ELF-1 (cell line): Measurements from ENCODE around the gene PRKG1.
A peak's percentile ranks its signal among the peaks of the same experiment; 100 is the strongest.

ENCODE experiments used
- DNase-seq: peaks from one replicate; pipeline ENCODE4 v3.0.0-alpha.2; 2016; ENCODE audit warnings: low read depth, low spot score

Gene PRKG1

DNA sequence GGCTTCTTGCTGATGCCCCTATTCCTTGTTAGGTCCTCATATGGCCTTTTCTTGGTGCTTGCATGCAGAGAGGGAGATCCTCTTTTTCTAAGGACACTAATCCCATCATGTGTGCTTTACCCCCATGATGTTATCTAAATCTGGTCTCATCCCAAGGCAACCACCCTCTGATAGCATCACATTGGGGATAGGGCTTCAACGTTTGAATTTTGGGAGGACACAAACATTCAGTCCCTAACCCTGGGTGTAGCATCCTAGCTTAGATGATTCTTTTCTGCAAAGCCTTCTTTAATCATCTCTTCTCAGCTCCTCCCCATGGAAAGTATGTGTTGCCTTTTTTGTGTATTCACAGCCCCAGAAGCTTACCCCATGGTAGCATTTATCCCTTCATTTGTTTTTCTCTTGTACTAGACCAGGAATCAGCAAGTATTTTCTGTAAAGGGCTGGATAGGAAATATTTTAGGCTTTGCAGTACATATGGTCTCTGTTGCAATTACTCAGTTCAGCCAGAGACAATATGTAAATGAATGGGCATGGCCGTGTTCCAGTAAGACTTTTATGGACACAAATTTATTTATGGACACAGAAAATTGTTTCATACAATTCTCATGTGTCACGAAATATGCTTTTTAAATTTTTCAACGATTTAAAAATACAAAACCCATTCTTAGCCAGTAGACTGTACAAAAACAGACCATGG is 726.6 kb downstream of the PRKG1 start:
- no peak for DNase-seq

DNA sequence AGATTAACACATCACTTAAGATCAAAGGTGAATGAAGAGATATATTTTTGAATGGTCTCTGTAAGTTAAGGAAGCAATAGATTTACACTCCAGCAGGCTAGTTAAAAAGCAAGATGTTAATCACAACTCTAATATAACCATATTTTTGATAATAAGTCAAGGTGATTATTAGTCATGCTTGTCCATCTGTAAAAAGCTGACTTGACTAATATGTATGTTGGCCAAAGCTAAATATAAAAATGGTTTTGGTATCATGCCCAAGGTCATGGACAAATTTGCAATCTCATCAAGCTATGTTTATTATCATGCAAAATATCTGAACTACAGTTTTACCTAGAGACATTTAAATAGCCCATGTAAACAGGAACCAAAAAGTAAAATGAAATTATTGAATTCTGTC is 727.7 kb downstream of the PRKG1 start:
- DNase-seq = no peak

DNA sequence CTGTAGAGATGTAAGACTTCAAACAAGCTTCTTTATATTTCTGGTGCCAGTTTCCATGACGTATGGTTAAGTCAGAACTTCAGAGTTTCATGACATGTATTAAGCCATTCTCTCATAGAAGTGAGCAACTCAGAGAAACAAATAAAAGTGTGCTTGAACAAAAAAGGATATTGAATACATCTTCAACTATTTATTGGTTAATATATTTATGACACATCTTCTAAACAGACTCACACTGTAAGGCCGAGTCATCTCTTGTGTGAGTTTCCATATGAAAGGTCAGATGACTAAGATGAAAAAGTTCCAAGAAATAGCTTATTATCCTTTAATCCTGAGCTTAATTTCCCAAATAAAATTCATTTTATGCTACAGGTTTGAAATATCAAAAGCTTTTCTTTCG is 730.6 kb downstream of the PRKG1 start:
- no peak for DNase-seq

DNA sequence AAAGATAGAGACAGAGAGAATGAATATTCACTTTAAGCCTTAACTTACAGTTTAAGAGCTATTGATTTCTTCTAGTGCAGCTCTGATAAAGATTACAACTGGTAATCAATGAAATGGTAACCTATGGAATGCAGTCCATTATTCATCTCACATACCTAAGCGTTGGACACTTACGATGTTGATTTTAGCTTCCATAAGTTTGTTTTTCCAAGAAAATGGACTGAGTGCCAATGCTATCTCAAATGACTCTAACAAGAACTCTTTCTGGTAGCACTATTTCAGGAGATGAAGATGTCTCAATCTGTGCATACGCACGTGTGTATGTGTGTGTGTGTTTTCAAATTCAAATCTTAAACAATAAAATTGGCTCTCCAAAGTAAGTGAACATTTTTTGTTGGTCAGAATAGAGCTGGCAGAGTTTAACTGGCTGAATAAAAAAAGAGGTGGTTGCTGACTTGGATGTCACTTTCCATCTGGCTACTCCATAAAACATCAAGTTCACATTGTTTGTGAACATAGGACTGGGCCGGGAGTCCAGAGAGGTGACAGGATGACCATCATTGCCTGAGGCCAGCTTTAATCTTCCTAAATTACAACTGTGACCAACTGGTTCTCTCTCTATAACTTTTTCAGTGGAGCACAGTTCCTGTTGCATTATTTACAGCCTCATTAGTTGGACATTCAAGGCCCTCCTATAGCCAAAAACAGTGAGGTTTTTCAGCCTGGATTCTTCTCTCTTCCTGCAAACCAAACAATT is 732.0 kb downstream of the PRKG1 start:
- DNase-seq = no peak

DNA sequence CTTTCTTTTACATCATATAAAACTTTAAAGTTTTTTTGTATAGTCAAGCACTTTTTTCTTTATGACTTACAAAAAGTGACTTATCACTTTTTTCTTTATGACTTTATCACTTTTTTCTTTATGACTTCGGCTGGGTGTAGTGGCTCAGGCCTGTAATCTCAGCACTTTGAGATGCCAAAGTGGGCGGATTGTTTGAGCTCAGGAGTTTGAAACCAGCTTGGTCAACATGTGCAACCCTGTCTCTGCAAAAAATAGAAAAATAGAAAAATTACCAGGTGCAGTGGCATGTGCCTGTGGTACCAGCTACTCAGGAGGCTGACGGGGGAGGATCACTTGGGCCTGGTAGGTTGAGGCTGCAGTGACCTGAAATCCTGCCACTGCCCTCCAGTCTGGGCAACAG is 733.9 kb downstream of the PRKG1 start:
- DNase-seq = no peak

DNA sequence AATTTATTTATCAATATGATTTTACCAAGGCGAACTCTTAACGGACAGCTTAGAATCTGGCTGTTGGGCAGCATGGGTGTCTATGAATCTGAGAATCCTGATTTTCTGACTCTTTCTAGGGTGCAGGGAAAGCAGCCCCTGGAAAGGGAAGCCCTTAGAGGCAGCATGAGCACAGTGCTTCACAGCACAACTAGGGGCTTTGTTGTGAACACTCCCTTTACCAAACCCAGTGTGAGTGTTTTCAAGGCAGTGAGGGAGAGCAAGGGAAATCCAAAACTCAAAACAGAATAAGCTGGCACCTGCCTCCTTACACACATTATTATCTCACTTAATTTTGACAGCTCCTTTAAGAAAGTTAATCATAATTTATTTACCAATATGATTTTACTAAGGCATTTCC is 741.4 kb downstream of the PRKG1 start:
- no peak for DNase-seq

DNA sequence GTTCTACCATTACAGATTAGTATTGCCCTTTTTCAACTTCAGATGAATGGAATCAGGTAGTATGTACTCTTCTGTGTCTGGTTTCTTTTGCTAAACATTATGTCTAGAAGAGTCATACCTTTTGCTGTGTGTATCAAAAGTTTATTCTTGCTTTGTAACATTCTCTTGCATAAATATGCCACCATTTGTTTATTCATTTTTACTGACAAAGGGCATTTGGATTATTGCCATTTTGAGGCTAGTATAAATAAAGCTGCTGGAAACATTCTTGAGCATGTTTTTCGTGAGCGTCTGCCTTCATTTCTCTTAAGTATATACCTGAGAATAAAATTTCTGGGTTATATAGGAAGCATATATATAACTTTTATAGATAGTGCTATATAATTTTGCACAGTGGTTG is 746.8 kb downstream of the PRKG1 start:
- DNase-seq = no peak

DNA sequence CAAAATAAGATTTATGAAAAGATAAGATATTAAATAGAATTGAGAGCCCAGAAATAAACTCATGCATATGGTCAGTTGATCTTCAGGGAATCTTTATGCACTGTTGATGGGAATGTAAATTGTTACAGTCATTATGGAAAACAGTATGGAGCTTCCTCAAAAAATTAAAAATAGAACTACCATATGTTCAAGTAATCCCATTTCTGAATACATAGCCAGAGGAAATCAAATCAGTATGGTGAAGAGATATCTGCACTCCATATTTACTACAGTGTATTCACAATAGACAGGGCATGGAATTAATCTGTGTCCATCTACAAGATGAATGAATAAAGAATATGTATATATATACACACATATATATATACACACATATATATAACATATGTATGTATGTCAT is 747.5 kb downstream of the PRKG1 start:
- no peak for DNase-seq

DNA sequence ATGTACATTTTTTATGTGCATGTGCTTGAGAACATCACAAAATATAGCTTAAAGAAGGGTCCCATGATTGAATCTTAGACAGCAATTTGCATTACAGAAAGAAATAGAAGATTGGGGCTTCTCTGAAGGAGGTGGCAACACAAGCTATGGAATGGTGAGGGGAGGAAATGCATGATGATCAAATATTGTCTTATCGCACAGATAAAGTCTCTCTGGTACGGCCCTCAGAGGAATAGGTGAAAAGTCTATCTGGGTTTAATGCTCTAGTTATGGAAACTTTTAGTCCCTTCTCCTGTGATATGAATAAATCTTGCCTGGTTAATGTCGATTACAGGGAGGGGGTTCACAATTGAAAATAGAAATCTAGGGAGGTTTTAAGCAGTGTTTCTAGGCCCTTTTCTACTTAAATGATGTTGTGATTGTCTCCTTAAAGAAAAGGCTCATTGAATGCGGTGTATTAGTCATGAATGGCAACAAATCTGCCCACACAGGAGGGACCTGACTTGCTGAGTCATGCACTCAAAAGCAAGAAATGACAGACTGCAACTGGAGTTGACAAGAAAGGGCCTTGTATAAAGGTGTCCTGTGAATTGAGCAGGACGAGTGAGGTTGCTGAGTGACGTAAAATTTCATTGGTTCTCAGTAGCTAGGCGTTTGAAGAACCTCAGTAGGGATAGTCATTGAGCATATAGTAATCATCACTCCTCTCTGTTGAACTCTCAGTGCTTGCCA is 758.5 kb downstream of the PRKG1 start:
- DNase-seq = no peak

DNA sequence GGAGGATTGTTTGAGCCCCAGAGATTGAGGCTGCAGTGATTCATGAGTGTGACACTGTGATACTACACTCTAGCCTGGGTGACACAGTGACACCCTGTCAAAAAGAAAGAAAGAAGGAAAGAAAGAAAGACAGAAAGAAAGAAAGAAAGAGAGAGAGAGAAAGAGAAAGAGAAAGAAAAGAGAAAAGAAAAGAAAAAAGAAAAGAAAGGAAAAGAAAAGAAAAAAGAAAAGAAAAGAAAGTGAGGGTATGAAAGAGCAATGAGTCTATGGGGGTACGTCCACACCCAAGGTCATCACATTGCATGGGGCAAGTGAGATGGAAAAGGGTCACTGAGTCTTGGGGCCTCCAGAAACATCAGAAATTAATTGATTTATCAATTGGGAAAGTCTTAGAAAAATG is 760.3 kb downstream of the PRKG1 start:
- DNase-seq = no peak

DNA sequence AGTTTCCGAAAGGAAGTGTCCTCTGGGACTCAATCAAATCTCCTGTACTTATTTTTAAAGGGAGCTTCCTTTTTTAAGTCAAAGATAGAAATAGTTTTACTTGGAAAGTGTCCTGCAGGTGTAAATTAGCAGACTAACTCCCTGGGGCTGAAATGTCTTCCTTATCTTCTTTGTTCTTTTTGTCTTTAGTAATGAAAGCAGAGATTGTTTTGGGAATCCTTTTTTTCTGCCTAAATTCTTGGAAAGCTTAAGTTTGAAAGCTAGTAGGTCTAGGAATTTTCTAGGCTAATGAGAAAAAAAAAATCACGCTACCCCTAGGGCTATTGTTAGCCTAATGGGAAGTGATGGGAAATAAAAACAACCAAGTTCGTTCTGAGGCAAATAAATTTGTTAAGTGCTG is 764.2 kb downstream of the PRKG1 start:
- peak; percentile 10 for DNase-seq

DNA sequence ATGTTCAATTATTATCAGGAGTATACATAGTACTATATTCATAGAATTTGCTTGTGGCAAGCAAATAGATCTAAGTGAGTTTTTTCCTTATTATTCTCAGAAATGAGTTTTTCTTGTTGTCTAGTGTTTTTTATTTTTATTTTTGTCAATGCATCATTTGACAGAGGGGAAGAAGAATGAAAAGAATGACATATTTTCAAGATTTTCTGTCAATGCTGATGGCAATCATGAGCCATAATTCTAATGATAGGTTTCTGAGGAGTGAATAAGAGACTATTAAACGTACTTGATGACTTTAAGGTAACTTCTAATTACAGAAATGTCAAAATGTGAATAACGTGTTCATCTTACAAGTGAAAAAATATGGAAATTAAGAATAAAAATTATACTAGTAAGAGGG is 769.7 kb downstream of the PRKG1 start:
- DNase-seq = no peak

DNA sequence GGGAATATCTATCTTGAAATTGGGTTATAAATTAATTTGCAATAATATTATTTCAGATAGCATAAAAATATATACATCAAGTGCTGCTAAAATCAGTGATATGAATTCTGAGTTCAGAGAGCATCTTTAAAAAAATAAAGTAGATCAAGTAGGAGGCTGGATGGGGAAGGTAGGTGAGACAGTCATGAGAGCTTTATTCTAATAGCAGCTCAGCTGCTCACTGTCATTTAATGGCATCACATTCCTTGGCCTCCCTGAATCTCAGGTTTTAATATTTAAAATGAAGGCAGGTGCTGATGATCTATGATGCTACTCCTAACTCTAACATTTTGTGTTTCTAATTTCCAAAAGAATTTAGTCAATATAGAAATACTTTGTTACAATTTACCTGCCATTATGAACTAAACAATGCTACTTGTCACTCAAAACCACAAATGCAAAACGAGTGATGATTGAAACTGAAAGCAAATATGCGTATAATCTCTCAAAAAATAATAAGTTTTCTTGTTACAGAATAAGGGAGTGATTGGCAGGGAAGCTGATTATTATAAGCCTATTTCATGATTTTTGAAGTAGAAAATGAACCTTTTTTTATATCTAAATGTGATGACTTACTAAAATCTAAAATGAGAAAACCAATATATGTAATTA is 772.7 kb downstream of the PRKG1 start:
- DNase-seq = no peak

DNA sequence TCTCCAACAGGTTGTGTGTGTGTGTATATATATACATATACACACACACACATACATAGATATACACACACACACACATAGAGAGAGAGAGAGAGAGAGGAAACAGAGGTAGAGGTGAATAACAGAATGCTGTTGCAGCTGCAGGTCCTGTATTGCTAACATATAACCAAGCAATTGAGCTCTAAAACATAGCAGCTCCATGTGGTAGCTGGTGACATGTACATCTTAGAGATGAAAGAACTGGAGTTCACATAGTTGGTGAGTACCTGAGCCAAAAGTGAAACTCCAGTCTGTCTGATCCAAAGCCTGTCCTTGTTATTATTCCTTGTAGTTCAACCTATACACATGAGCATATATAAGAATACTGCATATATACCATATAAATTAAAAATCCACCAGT is 778.0 kb downstream of the PRKG1 start:
- DNase-seq = no peak

DNA sequence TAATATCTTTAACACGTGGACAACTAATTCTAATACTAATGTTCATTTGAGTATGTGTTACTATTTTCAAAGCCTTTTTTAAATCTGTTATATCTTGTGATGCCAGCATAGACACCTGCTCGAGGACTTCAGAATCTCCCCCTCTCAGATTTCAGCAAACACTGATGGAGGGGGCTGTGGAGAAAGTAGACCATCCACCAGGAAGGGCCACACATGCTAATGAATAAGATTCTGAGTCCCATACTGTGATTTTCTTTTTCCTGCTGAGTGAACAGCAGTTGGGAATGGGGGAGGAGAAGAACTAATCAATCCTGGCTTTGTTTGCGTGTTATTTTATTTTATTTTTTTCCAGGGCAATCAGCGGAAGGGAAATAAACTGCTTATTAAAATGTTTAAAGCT is 783.0 kb downstream of the PRKG1 start:
- DNase-seq = no peak

DNA sequence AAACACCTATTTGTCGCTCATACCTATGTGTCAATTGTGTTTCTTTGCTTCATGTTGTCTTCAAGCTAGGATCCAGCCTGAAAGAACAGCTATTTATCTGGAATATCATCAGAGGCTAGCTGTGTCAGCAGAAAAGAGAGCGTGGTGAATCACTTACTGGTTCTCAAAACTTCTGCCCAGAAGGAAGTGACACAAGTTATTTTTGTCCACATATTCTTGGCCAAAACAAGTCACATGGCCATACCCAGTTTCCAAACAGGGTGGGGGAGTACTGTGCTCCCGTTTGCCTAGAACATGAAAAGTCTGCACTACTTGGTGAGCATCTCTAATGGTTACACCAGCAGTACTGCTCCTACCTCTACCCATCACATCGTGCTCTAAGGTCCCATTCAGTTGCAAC is 786.0 kb downstream of the PRKG1 start:
- no peak for DNase-seq

DNA sequence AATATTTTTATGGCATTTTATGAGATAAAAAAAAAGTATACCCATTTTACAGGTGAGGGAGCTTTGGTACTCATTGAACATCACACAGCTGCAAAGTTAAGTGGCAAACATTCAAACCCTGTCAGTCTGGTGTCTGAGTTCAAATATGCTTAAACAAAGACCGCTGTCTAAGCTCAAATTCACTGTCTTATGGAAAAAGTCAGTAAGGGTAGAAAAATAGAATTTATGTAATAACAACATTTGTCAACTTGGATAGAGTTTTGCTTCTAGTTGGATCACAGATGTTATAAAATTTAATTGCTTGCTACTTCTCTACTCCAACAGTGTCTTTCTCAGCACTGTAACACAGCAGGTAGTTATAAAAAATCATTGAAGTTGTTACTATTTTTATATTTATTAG is 786.8 kb downstream of the PRKG1 start:
- DNase-seq = no peak

DNA sequence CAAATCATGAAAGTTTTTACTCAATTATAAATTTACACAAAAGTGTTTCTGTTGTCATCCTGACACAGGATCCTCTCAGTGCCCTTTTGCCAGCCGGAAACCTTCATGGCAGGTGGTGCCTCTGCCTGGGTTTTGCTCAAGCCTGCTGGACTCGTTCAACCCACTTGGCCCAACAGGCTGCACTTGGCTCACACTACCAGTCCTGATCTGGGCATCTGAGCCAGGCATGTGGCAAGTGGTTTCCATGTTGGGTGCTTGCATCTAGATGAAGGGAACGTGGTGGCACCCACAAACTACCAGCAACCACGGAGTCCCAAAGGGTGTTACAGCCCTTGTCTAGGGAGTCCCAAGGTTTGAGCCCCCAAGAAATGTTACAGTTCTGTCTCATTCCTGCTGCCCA is 787.4 kb downstream of the PRKG1 start:
- DNase-seq = no peak

DNA sequence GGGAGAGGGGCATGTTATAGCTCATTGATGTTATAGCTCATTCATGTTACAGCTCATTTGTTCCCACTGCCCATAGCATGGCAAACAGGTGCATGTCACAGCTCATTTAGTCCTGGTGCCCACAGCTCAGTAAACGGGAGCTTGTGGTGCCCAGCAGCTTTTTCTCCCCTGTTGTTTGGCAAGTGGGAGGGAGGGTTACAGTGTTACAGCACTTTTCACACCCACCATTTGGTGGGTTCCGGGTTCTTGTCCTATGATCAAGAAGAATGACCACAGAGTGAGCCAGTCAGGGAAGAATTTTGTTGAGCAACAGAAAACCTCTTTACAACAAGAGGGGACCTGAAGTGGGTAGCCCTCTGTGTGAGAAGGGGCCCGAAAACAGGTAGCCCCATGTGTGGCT is 787.9 kb downstream of the PRKG1 start:
- no peak for DNase-seq

DNA sequence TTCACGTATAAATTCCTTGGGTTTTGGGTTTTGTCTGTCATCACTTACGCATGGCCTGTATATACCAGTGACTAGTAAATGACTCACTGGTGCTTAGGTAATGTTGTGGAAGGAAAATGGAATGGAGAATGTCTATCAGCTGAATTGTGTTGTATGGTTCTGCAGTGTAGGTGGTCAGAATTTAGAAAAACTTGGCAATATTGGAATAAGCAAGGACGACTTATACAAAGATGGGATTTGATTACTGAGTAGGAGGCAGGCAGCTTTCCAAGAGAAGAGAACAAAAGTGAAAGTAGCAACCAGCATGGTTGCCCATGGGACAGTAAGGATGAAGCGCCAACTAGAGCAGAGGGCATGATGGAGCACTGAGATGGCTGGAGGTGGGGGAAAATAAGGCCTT is 793.7 kb downstream of the PRKG1 start:
- no peak for DNase-seq

DNA sequence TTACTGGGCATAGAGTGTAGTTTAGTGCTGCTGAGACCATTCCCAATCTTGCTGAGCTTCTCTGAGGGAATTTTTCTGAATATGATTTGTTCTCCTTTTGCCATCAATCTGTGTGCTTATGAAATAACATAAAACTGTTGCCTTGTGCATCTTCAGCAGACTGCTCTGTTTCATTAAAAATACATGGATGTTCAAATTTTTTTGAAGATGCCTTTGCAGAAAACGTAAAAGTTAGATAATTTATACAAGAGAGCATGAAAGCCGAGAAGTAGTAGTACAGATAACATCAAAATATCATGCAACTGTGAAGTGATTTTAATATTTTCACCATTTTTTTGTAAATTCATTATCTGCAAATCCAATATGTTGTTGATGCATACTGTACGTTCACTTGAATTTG is 799.8 kb downstream of the PRKG1 start:
- DNase-seq = no peak

DNA sequence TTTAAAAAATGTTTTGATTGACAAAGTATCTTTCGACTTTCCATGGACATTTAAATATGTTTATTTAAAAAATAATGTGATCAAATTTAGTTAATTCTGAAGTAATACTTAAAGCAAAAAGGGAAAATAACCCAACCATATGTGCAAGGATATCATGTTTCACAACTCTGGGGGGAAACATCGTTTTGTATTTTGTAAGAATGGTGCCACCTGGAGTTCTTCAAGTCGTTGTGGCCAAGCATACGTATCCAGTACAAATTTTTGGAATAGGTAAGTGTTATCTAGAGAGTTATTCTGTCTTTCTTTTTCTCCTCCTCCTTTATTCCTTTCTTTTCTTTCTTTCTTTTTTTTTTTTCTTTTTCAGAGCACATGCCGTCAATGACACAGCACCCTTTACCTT is 801.3 kb downstream of the PRKG1 start:
- DNase-seq = no peak
